NCI-H1048 (cell line): ENCODE measurements around the gene APBA3.

Experiments
- DNase-seq: peaks from one replicate; lab custom pipeline; 2025; lab: John Stamatoyannopoulos, UW

APBA3 gene

DNA sequence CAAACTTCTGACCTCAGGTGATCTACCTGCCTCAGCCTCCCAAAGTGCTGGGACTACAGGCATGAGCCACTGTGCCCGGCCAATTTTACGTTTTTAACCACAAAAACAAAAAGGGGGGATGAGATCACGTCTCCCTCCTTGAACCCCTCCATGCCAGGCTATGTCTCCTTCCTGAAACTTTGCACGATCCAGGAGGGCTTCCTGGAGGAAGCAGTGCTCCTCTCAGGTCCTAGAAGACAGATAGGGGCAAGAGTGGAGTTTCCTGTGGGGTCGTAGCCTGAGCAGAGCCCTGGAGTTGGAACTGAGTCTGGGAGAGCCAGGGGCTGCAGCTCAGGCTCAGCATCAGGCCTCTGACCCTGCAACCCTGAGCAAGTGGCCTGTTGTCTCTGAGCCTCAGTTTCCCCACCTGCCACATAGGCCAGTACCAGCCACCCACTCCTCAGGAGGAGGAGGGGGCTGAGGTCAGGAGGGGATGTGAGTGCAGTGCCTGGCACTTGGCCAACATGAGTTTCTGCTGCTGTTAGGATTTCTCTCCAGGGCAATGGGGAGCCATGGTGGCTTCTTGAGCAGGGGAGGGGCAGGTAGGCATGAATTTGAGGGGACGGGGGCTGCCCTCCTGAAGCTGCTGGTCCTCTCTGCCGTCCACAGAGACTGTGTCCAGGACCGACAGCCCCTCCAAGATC lies 16.0 kb downstream of the APBA3 start:
- DNase-seq, result no peak

DNA sequence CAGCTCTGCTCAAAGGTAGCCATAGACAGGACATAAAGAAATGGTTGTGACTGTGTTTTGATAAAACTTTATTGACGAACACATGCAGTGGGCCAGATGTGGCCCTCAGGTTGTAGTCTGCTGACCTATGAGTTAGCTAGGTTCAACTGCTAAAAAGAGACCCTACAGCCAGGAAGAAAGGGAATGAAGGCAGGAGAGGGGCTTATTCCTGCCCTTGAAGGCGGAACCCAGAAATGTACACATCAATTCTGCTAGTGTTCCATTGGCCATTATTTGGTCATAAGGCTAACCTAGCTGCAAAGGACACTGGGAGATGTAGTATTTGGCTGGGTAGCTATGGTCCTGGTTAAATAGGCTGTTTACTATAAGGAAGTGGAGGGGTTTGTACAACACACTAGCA lies 18.0 kb downstream of the APBA3 start:
- no peak for DNase-seq

DNA sequence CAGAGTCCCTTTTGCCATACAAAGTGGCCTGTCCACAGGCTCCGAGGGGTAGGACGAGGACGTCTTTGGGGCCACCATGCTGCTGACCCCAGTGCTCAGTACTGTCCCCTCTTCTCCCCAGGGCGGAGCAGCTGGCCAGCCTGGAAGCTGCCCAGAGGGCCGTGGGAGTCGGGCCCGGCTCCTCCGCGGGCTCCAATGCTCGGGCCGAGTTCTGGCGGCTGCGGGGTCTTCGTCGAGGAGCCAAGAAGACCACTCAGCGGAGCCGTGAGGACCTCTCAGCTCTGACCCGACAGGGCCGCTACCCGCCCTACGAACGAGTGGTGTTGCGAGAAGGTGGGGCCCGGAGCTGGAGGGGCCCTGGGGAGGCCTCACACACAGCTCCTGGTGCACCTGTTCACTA lies 21.1 kb downstream of the APBA3 start:
- no peak for DNase-seq

DNA sequence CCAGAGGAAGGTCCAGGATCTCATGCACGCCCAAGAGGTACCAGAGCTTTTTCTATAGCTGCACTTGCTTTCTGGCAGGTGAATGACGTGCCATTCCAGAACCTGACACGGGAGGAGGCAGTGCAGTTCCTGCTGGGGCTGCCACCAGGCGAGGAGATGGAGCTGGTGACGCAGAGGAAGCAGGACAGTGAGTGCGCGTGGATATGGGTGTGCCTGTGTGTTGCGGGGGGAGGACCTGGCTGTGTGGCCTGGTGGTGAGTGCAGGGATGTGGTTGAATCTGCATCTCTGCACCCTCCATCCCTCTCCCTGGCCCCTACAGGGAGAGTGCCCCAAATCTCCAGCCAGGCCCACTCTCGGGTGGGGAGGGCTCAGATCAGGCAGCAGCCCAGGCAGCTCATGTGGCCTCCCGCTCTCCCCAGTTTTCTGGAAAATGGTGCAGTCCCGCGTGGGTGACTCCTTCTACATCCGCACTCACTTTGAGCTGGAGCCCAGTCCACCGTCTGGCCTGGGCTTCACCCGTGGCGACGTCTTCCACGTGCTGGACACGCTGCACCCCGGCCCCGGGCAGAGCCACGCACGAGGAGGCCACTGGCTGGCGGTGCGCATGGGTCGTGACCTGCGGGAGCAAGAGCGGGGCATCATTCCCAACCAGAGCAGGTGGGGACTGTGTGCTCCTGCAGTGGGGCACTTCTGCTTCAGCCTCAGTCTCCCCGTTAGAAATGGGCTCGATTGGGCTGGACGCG lies 22.8 kb downstream of the APBA3 start:
- DNase-seq, result no peak

DNA sequence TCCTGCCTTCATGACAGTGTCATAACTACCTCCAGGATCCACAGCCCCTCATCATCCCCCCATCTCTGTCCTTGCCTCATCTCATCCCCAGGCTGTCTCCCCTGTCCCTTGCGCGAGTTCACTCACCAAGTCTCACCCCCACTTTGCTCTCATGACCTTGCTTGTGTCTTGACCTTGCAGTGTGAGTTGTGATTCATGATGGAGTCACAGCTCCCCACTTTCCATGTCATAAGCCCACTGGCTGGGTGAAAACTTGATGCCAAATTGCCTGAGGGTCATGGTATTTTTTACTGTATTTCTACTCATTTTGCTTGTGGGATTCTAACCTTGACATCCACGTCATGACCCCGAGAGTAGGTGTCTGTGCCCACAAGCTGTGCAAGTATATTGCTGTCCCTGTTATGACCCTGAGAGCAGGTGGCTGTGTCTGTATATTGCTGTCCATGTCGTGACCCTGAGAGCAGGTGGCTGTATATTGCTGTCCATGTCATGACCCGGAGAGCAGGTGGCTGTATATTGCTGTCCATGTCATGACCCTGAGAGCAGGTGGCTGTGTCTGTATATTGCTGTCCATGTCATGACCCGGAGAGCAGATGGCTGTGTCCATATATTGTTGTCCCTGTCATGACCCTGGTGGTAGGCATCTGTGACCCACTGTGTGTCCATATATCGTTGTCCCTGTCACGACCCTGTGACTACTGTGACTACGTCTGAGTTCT lies 23.8 kb downstream of the APBA3 start:
- no peak for DNase-seq

DNA sequence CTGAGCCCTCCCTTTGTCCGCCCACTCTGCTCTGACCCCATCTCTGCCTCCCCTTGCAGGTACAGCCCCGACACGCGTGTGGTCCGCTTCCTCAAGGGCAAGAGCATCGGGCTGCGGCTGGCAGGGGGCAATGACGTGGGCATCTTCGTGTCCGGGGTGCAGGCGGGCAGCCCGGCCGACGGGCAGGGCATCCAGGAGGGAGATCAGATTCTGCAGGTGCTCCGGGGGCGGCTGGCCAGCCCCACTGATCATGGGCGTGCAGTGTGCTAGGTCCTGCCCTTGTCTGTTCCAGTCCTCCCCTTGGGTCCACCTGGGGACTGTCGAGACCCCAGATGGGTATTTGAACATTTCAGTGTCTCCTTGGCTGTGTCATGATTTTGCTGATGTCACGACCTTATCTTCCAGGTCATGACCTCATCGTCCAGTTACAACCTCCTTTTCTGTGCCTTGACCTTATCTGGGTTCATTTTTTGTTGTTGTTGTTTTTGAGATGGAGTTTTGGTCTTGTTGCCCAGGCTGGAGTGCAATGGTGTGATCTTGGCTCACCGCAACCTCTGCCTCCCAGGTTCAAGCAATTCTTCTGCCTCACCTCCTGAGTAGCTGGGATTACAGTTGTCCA lies 25.3 kb downstream of the APBA3 start:
- DNase-seq, result no peak

DNA sequence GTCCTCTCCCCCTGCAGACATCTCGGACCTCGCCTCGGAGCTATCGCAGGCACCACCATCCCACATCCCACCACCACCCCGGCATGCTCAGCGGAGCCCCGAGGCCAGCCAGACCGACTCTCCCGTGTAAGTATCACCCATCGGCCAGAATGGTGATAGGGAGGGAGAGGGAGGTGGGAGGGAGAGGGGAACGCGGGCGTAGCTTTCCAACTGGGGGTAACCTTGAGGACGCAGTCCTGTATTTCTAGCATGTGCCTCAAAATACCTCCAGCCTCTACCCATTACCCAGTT lies 27.2 kb downstream of the APBA3 start:
- no peak for DNase-seq

DNA sequence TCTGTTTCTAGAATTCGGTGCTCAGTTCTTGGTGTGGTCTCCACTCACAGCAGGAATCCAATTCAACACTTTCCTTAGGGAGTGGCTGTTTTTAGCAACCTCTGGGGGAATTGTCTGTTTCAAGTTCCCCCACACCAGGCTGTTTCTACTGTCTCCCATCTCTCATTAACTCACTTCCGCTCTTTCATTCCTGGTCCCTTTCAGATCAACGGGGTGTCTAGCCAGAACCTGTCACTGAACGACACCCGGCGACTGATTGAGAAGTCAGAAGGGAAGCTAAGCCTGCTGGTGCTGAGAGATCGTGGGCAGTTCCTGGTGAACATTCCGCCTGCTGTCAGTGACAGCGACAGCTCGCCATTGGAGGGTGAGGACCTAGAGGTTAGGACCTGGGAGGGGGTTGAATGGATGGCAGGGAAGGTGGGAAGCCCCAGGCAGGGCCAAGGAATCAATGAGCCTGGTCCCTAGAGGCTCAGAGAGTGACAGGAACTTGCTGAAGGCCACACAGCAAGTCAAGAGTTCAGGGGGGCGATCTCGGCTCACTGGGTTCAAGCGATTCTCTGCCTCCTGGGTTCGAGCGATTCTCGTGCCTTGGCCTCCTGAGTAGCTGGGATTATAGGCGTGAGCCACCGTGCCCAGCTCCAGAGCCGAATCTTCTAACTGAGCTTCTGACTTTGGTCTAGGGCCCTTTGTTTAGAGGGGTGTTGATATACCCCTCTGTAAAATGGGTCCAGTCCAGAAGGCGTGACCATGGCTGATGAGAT lies 27.8 kb downstream of the APBA3 start:
- no peak for DNase-seq

DNA sequence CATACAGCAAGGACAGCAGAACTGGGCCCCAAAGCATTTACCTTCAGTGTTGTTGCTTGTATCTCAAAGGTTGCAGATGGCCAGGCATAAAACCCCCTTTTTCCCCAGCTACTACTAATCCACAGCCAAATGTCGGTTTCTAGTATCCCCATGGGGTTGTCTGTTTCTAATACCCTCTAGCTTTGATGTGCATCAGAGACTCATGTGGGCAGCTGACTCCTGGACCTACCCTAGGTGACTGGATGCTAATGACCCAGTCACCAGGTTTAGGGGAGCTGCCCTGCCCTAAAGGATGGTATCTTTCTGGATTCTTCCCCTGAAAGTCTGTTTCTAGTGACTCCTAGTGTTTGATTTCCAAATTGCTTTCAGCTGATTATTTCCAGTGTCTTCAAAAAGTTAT lies 29.4 kb downstream of the APBA3 start:
- no peak for DNase-seq

DNA sequence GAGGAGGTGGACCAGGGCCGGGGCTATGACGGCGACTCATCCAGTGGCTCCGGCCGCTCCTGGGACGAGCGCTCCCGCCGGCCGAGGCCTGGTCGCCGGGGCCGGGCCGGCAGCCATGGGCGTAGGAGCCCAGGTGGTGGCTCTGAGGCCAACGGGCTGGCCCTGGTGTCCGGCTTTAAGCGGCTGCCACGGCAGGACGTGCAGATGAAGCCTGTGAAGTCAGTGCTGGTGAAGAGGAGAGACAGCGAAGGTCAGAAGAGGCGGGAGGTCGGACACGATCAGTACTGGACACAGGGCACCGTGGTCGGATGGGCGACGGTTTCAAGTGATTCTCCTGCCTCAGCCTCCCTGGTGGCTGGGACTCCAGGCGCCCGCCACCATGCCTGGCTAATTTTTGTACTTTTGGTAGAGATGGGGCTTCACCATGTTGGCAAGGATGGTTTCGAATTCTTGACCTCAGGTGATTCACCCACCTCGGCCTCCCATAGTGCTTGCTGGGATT lies 31.0 kb downstream of the APBA3 start:
- DNase-seq, result no peak

DNA sequence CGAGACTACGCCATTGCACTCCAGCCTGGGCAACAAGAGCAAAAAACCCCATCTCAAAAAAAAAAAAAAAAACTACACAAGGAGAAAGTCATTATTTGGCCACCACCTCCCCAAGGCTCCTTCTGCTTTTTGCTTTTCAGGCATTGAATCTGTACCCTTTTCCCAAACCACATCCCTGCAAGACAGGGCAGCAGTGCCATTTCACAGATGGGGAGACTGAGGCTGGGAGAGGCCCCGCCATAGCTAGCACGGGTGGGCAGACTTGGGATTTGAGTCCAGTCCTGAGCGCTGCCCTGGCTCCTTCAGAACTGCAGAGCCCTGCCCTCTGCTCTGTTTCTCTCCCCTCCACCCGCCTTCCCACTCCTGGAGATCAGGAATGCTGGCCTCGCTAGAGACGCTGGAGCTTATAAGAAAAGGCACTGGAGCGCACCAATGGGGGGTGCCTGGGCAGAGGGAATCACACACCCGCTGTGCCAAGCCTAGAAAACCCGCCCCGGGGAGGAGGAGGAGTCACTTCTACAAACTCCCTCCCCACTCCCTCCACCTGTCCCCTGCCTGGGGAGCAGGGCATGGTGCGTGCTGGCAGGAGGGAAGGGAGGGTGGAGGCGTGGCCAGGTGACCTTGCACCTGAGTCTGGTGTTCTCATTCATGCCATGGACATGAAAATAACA lies 35.7 kb downstream of the APBA3 start:
- DNase-seq, result no peak

DNA sequence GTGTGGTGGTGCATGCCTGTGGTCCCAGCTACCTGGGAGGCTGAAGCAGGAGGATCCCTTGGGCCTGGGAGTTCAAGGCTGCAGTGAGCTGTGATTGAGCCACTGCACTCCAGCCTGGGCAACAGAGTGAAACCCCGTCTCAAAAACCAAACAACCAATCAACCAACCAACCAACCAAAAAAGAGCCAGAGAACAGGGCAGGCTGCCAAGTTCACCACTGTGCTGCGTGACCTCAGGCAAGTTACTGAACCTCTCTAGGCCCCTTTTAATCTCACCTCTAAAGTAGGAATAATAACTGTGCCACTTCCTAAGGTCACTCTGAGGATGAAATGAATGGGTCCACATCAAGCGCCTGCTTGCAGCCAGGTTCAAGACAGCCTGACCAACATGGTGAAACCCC lies 36.4 kb downstream of the APBA3 start:
- no peak for DNase-seq

DNA sequence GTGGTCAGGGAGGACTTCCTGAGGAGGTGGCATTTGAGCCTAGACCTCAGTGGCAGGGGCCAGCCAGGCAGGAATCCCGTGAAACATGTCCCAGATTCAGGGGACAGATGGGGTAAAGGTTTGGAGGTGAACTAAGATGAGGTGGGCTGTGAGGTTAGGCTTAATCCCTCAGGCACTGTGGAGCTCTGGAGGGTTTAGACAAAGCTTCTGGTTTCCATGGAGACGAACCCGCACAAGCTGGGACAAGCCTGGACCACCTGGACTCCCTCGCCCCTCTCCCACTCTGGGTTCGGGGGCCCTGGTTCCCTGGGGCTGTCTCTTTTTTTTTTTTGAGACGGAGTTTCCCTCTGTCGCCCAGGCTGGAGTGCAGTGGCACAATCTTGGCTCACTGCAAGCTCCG lies 37.6 kb downstream of the APBA3 start:
- no peak for DNase-seq

DNA sequence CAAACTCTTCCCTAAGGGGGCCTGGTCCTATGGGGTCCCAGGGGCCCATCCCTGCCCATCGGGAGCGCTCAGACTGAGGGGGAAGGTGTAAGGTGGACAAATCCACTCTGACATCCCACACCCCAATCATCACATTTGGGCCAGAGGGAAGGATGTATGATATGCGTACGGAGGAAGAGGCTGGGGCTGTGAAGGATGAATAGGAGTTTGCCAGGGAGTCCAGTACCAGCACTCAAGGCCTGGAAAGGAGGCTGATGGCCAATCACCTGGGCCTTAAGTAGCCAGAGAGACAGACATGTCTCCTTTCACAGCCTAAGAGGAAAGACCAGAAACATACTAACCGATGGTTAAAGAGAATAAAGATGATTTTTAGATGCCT lies 38.4 kb downstream of the APBA3 start:
- no peak for DNase-seq

DNA sequence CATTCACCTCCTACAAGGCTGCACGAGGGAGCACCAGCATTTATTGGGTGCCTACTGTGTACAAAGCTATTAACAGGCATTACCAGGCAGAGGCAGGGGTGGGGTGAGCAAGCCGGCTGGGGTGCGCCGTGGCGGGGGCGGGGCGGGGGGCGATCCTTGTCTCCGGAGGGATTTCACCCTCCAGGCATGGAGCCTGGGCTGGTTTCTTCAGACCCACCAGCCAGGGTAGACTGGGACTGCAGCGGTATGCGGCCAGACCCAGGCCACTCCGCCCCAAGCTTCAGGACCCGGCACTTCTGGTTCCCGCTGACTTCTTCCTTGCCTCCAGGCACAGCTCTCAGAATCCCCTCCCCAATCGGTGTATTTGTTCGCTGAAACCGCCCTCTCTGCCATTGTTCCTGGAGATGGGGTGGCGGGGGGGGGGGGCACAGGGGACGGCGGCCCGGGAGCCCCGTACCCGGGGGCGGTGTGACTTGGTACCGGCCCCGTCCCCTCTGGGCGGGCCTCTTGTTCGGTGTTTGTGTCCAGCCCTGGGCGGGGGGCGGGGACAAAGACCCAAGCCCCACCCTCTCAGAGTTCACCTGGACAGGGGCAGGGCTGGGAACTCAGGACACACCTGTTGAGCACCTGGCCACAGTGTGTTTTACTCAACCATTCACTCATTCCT lies 38.9 kb downstream of the APBA3 start:
- no peak for DNase-seq

DNA sequence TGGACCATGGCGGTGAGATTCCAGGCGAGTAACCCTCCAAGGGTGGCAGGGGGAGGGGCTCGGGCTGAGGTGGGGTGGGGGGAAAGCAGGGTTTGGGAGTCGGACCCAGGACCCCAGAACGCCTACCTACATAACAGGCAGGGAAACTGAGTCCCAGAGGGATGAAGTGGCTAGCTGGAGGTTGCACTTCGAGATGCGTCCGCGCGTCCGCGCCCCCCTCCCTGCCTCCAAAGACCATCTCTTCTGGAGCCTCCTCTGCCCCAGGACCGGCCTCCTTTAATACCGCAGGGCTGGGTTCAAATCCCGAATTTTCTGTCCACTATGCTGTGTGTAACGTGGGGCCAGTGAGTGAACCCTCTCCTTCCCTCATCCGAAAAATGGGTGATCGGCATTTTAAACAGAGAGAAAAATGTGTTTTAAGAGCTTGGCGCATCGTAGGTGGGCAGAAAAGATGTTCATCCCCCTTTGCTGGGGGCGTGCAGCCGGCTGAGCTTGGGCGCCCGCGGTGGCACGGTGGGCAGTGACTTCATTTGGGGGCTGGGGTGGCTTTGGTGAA lies 39.5 kb downstream of the APBA3 start:
- DNase-seq, result no peak

DNA sequence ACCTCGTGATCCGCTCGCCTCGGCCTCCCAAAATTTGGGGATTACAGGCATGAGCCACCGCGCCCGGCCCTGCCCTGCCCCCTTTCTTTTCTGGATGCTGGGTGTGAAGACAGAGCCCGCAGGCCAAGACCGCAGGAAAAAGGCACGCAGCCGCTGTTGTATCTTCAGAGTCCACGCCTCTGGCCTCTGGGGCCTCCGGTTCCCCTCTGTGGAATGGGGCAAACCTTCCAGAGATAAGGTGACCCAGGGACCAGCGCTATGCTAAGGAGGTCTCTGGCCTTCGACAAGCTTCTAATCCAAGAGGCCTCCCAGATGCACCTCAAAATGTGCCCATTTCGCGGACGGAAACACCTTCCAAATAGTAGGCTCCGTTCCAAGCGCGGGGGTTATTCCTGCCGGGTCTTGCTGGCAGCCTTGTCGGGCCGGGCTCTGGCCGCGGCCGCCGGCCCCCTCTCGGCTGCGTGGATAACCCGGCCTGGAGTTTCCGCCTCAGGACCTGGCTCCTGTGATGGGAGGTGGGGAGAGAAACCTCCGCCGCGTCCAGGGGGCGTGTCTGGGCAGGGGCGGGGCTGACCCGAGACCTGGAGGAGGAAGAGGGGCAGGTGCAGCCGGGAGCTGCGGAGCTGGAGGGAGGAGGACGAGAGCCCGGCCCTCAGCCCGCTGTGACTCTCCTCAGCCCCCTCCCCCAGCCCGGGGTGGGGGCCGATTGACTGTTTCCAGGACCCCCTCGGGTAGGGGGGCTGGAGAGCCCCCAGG lies 40.2 kb downstream of the APBA3 start:
- DNase-seq, result peak; percentile 50

DNA sequence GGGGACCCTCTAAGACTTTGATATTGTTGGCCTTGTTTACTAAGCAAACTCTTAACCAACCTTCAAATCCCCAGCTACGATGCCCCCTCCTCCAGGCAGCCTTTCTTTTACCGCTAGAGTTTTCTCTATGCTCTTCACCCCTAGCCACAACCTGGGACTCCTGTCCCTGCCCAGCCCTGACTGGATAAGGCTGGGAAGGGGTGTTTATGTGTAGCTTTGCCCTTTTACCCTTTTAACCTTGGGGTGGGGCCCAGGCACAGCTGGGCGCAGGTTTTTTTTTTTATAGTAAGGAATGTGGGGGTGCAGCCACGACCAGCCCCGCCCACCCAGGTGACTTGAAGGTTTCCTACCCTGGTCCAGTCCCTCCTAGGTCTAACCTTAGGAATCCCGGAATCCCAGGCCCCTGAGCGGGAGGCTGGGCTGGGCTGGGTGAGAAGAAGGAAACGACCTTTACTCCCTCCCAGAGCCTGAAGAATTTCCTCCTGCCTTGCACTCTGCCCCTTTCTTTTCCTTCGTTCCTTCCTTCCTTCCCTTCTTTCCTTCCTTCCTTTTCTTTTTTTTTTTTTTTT lies 41.1 kb downstream of the APBA3 start:
- DNase-seq, result no peak

DNA sequence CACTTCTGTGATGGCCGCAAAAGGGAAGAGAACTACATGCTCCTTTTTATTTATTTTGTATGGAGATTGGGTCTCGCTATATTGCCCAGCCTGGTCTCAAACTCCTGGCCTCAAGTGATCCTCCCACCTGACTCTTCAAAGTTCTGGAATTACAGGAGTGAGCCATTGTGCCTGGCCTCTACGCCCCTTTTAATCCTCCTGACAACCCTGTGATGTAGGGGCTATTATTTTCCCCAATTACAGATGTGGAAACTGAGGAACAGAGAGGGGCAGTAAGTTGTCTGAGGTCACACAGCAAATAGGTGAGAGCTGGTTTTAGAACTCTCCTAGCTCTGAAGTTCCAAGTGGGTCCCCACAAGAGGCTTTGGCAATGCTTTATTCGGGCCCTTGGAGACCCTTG lies 41.6 kb downstream of the APBA3 start:
- DNase-seq, result no peak
